RWPE2 (cell line): ENCODE results near the gene HEBP2.

Experiments
- ATAC-seq: fragments of 200-7000 bp; cut with Tn5 transposase; 3 replicates; pipeline ENCODE4 v1.9.1; 2021; ENCODE audit warnings: low read depth
- DNase-seq: peaks from one replicate; pipeline ENCODE4 v3.0.0-alpha.2; 2020; ENCODE audit warnings: low spot score
- H3K27ac ChIP-seq: fragments of 450-650 bp; 2 replicates; pipeline ENCODE4 v1.5.1; 2017; ENCODE audit warnings: mild to moderate bottlenecking; ENCODE audit not compliant: poor library complexity, severe bottlenecking
- H3K27me3 ChIP-seq: fragments of 250-450 bp; sonication (Bioruptor Pico); 2 replicates; pipeline ENCODE4 v1.5.1; 2021; ENCODE audit warnings: mild to moderate bottlenecking, moderate library complexity; ENCODE audit not compliant: insufficient read depth, poor library complexity, severe bottlenecking
- H3K36me3 ChIP-seq: fragments of 250-450 bp; sonication (Bioruptor Pico); 2 replicates; pipeline ENCODE4 v1.5.1; 2020; ENCODE audit warnings: low read depth, mild to moderate bottlenecking, moderate library complexity
- H3K4me1 ChIP-seq: fragments of 250-450 bp; sonication (Bioruptor Pico); 2 replicates; pipeline ENCODE4 v1.5.1; 2021; ENCODE audit warnings: mild to moderate bottlenecking, moderate library complexity; ENCODE audit not compliant: insufficient read depth, poor library complexity, severe bottlenecking
- H3K4me3 ChIP-seq: fragments of 250-450 bp; sonication (Bioruptor Pico); 2 replicates; pipeline ENCODE4 v1.5.1; 2021; ENCODE audit warnings: mild to moderate bottlenecking, moderate library complexity; ENCODE audit not compliant: severe bottlenecking
- H3K9me3 ChIP-seq: fragments of 250-450 bp; sonication (Bioruptor Pico); 2 replicates; pipeline ENCODE4 v1.5.1; 2021; ENCODE audit warnings: mild to moderate bottlenecking, moderate library complexity; ENCODE audit not compliant: severe bottlenecking
- TF ChIP-seq, protein P1 (sequence below): fragments of 450-650 bp; IDR thresholded peaks from one replicate; pipeline ENCODE4 v1.5.1; 2017; ENCODE audit warnings: mild to moderate bottlenecking, moderate library complexity; ENCODE audit not compliant: poor library complexity, severe bottlenecking

HEBP2 gene

DNA sequence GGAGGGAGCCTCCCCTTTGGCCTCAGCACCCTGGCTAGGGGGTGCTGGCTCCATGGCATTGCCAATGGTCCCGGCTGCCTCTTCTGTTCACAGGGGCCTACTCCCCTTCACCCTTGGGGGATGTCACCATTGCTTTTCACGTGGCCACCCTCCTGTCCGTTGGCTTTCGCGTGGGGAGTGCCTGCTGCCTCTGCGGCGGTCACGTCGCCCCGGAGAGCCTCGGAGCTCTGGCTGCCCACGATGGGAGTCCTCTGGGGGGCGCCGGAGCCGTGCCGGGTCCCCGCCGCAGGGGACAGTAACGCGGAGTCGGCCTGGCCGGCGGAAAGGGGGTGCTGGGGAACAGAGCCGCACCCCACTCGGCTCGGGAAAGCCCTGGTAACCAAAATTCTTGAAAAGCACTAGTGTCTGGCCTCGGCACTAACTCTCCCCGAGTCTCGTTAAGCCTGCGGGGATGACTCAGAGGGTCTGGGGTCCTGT lies 661 bp upstream of the HEBP2 start:
- TF ChIP-seq, protein P1, sequence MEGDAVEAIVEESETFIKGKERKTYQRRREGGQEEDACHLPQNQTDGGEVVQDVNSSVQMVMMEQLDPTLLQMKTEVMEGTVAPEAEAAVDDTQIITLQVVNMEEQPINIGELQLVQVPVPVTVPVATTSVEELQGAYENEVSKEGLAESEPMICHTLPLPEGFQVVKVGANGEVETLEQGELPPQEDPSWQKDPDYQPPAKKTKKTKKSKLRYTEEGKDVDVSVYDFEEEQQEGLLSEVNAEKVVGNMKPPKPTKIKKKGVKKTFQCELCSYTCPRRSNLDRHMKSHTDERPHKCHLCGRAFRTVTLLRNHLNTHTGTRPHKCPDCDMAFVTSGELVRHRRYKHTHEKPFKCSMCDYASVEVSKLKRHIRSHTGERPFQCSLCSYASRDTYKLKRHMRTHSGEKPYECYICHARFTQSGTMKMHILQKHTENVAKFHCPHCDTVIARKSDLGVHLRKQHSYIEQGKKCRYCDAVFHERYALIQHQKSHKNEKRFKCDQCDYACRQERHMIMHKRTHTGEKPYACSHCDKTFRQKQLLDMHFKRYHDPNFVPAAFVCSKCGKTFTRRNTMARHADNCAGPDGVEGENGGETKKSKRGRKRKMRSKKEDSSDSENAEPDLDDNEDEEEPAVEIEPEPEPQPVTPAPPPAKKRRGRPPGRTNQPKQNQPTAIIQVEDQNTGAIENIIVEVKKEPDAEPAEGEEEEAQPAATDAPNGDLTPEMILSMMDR = no peak
- no peak for DNase-seq

DNA sequence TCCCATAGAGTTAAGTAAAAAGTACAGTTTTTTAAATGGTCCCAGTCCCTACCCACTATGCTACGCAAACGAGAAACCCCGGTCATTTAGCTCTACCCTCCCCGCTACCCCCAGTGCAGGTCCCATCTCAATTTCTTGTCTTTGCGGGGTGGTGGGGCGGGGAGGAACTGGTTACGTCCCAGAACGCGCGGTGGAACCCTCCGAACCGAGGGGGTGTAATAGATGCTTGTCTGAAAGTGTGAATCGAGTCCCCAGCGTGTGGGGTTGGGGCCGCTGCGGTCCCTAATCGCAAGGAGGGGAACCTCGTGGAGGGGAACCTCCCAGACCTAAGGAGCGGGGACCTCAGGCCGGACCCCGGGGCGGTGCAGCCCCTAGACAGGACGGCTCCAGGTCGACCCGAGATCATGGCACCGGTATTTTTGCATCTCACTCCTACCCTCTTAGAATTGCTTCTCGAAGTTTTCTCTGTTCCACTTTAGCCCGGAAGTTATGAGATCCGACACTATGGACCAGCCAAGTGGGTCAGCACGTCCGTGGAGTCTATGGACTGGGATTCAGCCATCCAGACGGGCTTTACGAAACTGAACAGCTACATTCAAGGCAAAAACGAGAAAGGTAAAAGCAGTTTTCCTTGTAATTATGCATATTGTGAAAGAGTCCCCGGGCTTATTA lies 779 bp downstream of the HEBP2 start:
- peak; percentile 3; the same call in 1 of the 3 replicates for ATAC-seq
- Histone ChIP-seq H3K27me3 (no peaks in the 10 kb centered on the region), H3K36me3 (peaks cover 38% of the 10 kb centered on the region), H3K4me1 (peaks cover 6% of the 10 kb centered on the region), H3K9me3 (no peaks in the 10 kb centered on the region), H3K4me3 (peak overlapping the region; percentile 64), H3K27ac (peak overlapping the region; percentile 59)
- TF ChIP-seq, protein P1 = no peak
- DNase-seq = no peak

More for the DNA sequence above, 661 bp upstream of the HEBP2 start:
- H3K4me1 ChIP-seq = peaks cover 5% of the 10 kb centered on the region
- H3K9me3 ChIP-seq = no peaks in the 10 kb centered on the region
- no peaks in the 10 kb centered on the region for H3K27me3 ChIP-seq
- H3K36me3 ChIP-seq = peaks cover 28% of the 10 kb centered on the region
- H3K4me3 ChIP-seq = peak overlapping the region; percentile 64
- peak; percentile 6 for ATAC-seq
- H3K27ac ChIP-seq = peak overlapping the region; percentile 59

DNA sequence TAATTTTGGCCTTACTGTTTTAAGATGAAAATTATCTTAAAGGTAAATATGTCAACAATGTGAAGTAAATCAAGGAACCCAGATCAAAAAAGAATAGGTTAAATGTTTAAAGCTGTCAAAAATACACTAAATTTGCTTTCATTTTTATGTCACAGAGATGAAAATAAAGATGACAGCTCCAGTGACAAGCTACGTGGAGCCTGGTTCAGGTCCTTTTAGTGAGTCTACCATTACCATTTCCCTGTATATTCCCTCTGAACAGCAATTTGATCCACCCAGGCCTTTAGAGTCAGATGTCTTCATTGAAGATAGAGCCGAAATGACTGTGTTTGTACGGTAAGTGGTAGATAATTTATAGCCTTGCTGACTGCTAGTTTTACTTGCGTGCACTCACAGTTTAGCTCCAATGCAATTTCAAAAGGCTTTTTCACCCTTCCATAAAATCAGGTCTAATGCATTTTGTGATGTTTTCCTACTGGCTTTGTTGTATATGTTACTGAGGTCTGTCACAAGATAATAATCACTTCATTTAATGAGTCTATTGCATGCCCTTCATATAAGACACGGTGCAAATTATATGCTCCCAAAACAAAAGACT lies 1.9 kb downstream of the HEBP2 start:
- no peak for ATAC-seq
- TF ChIP-seq, protein P1 = no peak
- DNase-seq = no peak
- peaks cover 46% of the 10 kb centered on the region for H3K36me3 ChIP-seq
- peaks cover 17% of the 10 kb centered on the region for H3K4me1 ChIP-seq
- no peak overlapping the region for H3K27ac ChIP-seq
- no peaks in the 10 kb centered on the region for H3K9me3 ChIP-seq
- H3K27me3 ChIP-seq = no peaks in the 10 kb centered on the region
- H3K4me3 ChIP-seq = no peak overlapping the region

DNA sequence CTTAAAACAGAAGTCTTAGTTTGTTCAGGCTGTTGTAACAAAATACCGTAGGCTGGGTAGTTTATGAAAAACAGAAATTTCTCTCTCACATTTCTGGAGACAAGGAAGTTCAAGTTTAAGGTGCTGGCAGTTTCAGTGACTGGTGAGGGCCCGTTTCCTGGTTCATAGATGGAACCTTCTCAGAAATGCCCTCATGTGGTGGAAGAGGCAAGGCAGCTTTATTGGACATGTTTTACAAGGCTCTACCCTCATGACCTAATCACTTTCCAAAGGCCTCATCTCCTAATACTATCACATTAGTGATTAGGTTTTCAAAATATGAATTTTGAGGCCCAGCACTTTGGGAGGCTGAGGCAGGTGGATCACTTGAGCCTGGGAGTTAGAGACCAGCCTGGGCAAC lies 2.4 kb downstream of the HEBP2 start:
- TF ChIP-seq, protein P1 = peak; percentile 18
- no peak for DNase-seq
- no peak overlapping the region for H3K4me3 ChIP-seq
- no peak for ATAC-seq
- H3K27ac ChIP-seq = no peak overlapping the region
- H3K27me3 ChIP-seq = no peaks in the 10 kb centered on the region
- peaks cover 22% of the 10 kb centered on the region for H3K4me1 ChIP-seq
- H3K9me3 ChIP-seq = no peaks in the 10 kb centered on the region
- peaks cover 49% of the 10 kb centered on the region for H3K36me3 ChIP-seq
